Measurements from ENCODE around the gene ELMOD2.

The ELMOD2 gene

GRCh38 chr4:140584439-140584838, 60.5 kb downstream of the ELMOD2 start:
- DNase-seq = no peak

GRCh38 chr4:140595065-140595464, 71.1 kb downstream of the ELMOD2 start:
- no peak for DNase-seq

- no peak for DNase-seq
These were observed 76.4 kb downstream of the ELMOD2 start for GRCh38 chr4:140600408-140600807.

GRCh38 chr4:140602714-140603113, 78.7 kb downstream of the ELMOD2 start:
- DNase-seq = no peak

- DNase-seq = no peak
These were observed 79.3 kb downstream of the ELMOD2 start for GRCh38 chr4:140603286-140603685.

Measured in right forelimb (tissue), 1 donor.